Spinal cord (tissue), 10 donors: ENCODE results near the gene PDK2. TPM values are rescaled to one million over a fixed set of nuclear protein-coding genes. Genes with fewer than 3 reads are reported as not detected.

ENCODE experiments used
- DNase-seq, 6 donors: peaks; one replicate each; pipeline versions ENCODE4 v3.0.0 to v3.0.0-alpha.2; 2013 to 2015; ENCODE audit warnings: low spot score in 6 of 6, low read depth in 4 of 6
- H3K27ac ChIP-seq: one replicate; pipeline ENCODE4 v1.5.1; 2013; ENCODE audit warnings: low read depth, low read length, control low read depth
- H3K27me3 ChIP-seq: one replicate; pipeline ENCODE4 v1.6.1; 2013; ENCODE audit warnings: low read length; ENCODE audit not compliant: control insufficient read depth, insufficient read depth
- H3K36me3 ChIP-seq: one replicate; pipeline ENCODE4 v1.6.1; 2013; ENCODE audit warnings: low read length; ENCODE audit not compliant: control insufficient read depth, insufficient read depth
- H3K4me1 ChIP-seq: one replicate; pipeline ENCODE4 v1.6.1; 2013; ENCODE audit warnings: low read length; ENCODE audit not compliant: control insufficient read depth, insufficient read depth
- H3K4me3 ChIP-seq: one replicate; pipeline ENCODE4 v1.5.1; 2013; ENCODE audit warnings: low read depth, low read length, control low read depth
- H3K9me3 ChIP-seq: one replicate; pipeline ENCODE4 v1.6.1; 2013; ENCODE audit warnings: low read length; ENCODE audit not compliant: control insufficient read depth, insufficient read depth
- WGBS: methylation state at CpG from one replicate; pipeline ENCODE4 v1.1.5; 2013; ENCODE audit warnings: missing lambda C conversion rate; ENCODE audit not compliant: insufficient coverage; 5-methylcytosine and 5-hydroxymethylcytosine counted together
- polyA plus RNA-seq, 2 donors: library from polyadenylated mRNA; unstranded; fragments of 120-200 nt; gene quantifications; one replicate each; pipeline ENCODE4 v1.2.1, GENCODE V29; 2013; ENCODE audit not compliant: insufficient read length in 2 of 2
- total RNA-seq, 2 donors: library from RNA; depleted of rRNA in 1 of 2; stranded (reverse); fragments of 120-200 nt in 1 of 2; fragments of >200 nt in 1 of 2; gene quantifications; one replicate each; pipeline versions ENCODE4 v1.2.3 to v1.2.4, GENCODE V29; 2013 to 2014
- donor health status: healthy.

PDK2 gene
- total and polyA plus RNA-seq, 4 donors, result 14.7 to 56.1 (median 42.7) TPM

GRCh38 chr17:50129353-50129727 lies 34.2 kb downstream of the PDK2 start:
- DNase-seq, result no peak
- Histone ChIP-seq H3K36me3 (peaks cover 29% of the 10 kb centered on the region), H3K4me1 (peaks cover 19% of the 10 kb centered on the region), H3K9me3 (no peaks in the 10 kb centered on the region), H3K4me3 (peak overlapping the region; percentile 56), H3K27me3 (no peaks in the 10 kb centered on the region), H3K27ac (peak overlapping the region; percentile 40)
- WGBS, result 0% methylated on average over 25 of the region's 31 CpGs

DNA sequence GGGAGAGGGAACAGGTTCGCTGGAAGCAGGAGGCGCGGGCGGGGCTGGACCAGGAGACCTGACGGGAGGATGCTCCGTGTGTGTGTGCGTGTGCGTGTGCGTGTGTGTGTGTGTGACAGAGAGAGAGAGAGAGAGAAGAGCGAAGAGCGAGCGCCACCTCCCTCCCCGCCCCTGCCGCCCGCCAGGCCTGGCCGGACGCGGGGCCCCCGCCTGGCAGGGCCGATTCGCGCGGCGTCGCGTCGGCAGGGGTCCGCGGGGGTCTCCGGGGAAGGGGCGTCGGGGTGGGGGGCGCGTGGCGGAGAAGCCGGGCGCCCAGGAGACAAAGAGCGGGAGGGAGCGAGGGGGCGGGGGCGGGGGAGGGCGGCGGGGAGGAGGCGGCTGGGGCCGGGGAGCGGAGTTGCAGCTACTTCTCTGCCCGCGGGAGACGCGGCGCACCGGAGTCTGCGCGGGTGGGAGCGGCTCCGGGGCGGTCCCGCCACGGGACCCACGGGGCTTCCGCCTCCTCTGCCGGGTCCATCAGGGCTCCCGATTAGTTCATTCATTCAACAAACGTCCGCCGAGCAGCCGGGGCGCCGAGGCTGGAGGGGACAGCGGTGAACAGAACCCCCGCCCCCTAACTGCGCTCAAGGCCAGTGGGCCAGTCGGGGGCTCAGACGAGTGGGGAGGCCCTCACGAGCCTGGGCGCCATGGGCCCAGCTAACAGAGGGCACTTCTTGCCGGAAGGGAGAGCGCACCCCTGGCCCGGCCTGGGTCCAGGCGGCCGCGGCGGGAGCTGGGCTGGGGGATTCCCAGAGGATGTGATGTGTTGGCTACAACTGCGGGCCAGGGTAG lies 34.8 kb downstream of the PDK2 start, which contains the start of gene SAMD14:
Gene SAMD14 (minus strand): TSS at position 433 of the 831 bp plus-strand sequence. CDS start 5,201 bp downstream, outside the sequence.
- peak in 2 of 6 donors; percentile 89 to 96 for DNase-seq
- H3K27ac ChIP-seq, result peak within 1 kb of the TSS; percentile 79
- H3K9me3 ChIP-seq, result no peaks in the 10 kb centered on the region
- H3K4me3 ChIP-seq, result peak within 1 kb of the TSS; percentile 56
- H3K4me1 ChIP-seq, result peaks cover 19% of the 10 kb centered on the region
- peaks cover 32% of the 10 kb centered on the region for H3K36me3 ChIP-seq
- no peaks in the 10 kb centered on the region for H3K27me3 ChIP-seq
- WGBS, result under 1% methylated on average over 50 of the region's 84 CpGs

GRCh38 chr17:50130559-50131305 lies 35.6 kb downstream of the PDK2 start:
- Histone ChIP-seq H3K9me3 (no peaks in the 10 kb centered on the region), H3K27ac (no peak overlapping the region), H3K4me3 (peak overlapping the region; percentile 56), H3K27me3 (no peaks in the 10 kb centered on the region), H3K36me3 (peaks cover 35% of the 10 kb centered on the region), H3K4me1 (peaks cover 19% of the 10 kb centered on the region)
- WGBS, result 24% methylated on average over 6 of the region's 19 CpGs
- DNase-seq, result peak in 1 of 6 donors; percentile 64

- DNase-seq, result no peak
- Histone ChIP-seq H3K27me3 (no peaks in the 10 kb centered on the region), H3K4me3 (no peak overlapping the region), H3K4me1 (peaks cover 19% of the 10 kb centered on the region), H3K36me3 (peaks cover 50% of the 10 kb centered on the region), H3K27ac (no peak overlapping the region), H3K9me3 (no peaks in the 10 kb centered on the region)
- WGBS, result 94% methylated on average over 3 of the region's 6 CpGs
Measured at GRCh38 chr17:50132104-50132794, 37.1 kb downstream of the PDK2 start.

DNA sequence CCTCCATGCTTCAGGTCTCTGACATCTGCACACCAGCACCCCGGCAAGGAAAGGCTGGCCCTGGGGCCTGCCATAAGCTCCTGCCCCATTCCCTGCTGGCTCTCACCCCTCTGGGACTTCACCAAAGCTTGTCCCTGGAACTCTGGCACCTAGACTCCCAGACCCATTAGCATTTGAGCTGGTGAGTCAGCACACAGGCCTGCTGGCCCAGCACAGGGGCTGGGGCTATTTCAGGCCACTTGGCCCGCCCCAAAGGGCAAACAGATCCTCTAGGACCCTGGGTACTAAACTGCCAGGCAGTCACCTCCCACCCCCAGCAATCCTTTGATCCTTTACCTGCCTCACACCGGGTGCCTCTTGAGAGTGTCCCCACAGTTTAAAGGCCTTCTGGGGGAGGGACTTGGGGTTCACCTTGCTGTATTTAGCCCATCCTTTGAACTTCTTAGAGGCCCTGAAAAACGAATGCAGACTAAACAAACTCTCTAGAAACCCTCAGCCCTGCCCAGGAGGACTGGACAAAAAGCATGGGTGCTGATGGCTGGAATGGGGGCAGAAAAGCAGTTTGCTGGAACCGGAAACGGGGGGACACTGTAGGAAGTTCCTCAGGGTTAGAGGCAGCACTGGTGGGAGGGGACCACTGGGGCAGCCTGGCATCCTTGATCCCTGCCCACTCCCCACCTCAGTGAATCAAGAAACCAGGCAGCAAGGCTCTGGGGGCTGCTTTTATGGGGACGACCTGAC lies 38.0 kb downstream of the PDK2 start:
- H3K36me3 ChIP-seq, result peaks cover 57% of the 10 kb centered on the region
- no peak overlapping the region for H3K4me3 ChIP-seq
- WGBS, result 66% methylated on average over 4 of the region's 7 CpGs
- no peak for DNase-seq
- no peaks in the 10 kb centered on the region for H3K9me3 ChIP-seq
- H3K4me1 ChIP-seq, result peaks cover 19% of the 10 kb centered on the region
- no peaks in the 10 kb centered on the region for H3K27me3 ChIP-seq
- H3K27ac ChIP-seq, result no peak overlapping the region

DNA sequence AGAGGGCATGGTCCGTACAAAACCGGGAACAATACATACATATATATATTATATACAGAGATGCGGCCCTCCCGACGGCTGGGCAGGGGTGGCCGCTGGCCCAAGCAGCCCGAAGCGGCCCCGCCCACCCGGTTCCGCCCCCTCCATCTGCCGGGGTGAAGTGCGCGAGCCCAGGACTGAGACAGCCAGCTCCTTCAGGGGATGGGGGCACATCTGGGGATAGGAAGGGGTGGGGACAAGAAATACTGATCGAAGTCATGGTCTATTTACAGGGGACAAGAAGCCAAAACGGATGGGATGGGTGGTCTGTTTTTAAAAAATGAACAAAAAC lies 38.6 kb downstream of the PDK2 start:
- Histone ChIP-seq H3K27ac (no peak overlapping the region), H3K4me1 (peaks cover 16% of the 10 kb centered on the region), H3K27me3 (no peaks in the 10 kb centered on the region), H3K36me3 (peaks cover 62% of the 10 kb centered on the region), H3K9me3 (no peaks in the 10 kb centered on the region), H3K4me3 (no peak overlapping the region)
- WGBS, result 31% methylated on average over 14 of the region's 16 CpGs
- no peak for DNase-seq

DNA sequence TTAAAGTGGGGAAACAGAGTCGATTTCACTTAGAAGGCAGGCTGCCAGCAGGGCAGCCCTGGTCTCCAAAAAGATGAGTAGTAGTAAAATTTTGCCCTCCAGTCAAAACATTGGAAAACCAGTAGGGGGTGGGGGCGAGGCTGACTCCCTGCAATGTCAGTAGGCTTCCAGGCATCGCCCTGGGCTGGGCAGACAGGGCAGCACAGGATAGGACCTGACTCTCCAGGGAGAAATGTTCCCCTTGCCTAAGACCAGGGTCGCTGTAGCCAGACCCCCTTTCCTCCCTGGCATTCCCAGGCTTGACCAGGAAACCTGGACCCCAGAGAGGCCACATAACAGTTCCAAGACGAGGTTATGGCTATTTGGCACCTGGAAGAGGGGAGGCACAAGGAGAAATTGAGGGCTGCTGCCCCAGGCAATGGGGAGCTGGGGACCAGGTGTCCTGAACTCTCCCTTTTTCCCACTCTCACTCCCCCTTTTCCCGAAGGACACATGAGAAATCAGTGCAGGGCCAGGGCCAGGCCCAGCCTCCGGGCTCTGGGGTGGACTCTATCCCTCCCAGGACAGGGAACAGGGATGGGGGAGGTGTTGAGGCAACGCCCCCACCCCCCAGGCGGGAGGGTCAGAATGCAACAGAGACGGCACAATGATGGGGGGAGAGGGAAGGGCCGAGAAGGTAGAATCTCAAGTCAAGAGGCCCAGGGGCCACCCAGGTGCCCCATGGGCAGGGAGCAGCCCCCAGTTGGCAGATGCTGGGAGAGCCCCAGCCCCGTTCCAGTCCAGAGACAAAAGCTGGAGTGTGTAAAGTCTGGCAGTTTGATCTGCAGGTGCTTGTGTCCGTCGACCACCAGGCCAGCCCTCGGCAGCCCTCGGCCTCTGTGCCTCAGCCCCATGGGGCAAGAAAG lies 39.3 kb downstream of the PDK2 start:
- H3K27ac ChIP-seq, result no peak overlapping the region
- WGBS, result 50% methylated on average over 8 of the region's 16 CpGs
- H3K4me1 ChIP-seq, result peaks cover 10% of the 10 kb centered on the region
- H3K27me3 ChIP-seq, result no peaks in the 10 kb centered on the region
- no peak overlapping the region for H3K4me3 ChIP-seq
- DNase-seq, result no peak
- H3K36me3 ChIP-seq, result peaks cover 70% of the 10 kb centered on the region
- H3K9me3 ChIP-seq, result no peaks in the 10 kb centered on the region

DNA sequence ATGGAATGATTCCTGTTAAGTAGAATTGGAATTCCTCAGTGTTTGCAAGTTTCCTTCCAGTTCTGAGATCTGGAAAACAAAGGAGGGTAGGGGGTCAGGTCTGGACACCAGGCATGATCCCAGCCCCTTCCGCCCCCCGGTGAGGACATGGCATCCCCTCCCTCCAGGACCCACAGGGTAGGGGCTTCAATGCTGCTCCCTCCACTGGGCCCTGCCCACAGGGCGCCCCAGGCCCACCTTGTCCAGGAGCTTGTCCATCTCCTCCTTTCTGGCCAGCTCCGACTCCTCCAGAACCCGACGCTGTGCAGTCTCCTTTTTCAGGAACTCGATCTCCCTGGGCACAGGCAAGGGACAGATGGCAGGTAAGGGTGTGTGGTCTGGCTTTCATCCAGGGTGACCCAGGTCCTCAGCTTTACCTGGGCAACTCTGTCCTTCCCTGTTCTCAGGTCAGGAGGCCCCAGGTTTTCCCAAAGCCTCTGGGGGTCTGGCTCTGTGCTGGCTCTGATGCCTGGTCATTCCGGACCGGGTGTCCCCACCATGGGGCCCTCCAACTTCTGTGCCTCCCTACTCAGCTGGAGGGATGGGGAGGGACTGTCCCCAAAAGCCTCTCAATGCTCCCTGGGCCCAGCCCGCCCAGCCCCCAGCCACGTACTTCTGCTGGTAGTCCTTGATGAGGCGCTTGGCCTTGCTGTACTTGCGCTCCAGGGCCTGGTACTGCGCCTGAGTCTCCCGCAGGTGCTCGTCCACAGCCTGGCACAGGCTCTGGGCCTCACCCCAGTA lies 40.4 kb downstream of the PDK2 start:
- Histone ChIP-seq H3K27me3 (no peaks in the 10 kb centered on the region), H3K9me3 (no peaks in the 10 kb centered on the region), H3K27ac (no peak overlapping the region), H3K4me3 (no peak overlapping the region), H3K36me3 (peaks cover 80% of the 10 kb centered on the region), H3K4me1 (peaks cover 11% of the 10 kb centered on the region)
- no peak for DNase-seq
- WGBS, result 81% methylated on average over 12 of the region's 16 CpGs
